Sciatic nerve (tissue), 2 donors: ENCODE results near the gene PAK1. TPM values are rescaled to one million over a fixed set of nuclear protein-coding genes. Genes with fewer than 3 reads are reported as not detected.
A peak's percentile ranks its signal among the peaks of the same experiment; 100 is the strongest.

Source experiments
- ATAC-seq: fragments of 200-7000 bp; cut with Tn5 transposase; one replicate; pipeline ENCODE4 v1.9.1; 2020; ENCODE audit warnings: mild to moderate bottlenecking, moderate library complexity
- DNase-seq: peaks from one replicate; pipeline ENCODE4 v3.0.0-alpha.2; 2020; ENCODE audit warnings: low spot score
- intact Hi-C: fragments of 100-400 bp; cut with DNase I; formaldehyde crosslinking; loops from one replicate; pipeline ENCODE4 v1.14.2; 2022
- total RNA-seq: library from RNA; stranded (reverse); fragmentation: NEBNext Ultra II Directional; extraction: Animal tissue kit (Norgen Biotek cat#: 25700); gene quantifications from one replicate; pipeline ENCODE4 v1.2.1, GENCODE V29; 2021
- donor health status: DM: no; HTN: no; CAD: no.
- donor health status: DM: no; HTN: no; CAD: no.

Gene PAK1
- total RNA-seq, 1 donor from 2014 or later, result 31.3 TPM

DNA sequence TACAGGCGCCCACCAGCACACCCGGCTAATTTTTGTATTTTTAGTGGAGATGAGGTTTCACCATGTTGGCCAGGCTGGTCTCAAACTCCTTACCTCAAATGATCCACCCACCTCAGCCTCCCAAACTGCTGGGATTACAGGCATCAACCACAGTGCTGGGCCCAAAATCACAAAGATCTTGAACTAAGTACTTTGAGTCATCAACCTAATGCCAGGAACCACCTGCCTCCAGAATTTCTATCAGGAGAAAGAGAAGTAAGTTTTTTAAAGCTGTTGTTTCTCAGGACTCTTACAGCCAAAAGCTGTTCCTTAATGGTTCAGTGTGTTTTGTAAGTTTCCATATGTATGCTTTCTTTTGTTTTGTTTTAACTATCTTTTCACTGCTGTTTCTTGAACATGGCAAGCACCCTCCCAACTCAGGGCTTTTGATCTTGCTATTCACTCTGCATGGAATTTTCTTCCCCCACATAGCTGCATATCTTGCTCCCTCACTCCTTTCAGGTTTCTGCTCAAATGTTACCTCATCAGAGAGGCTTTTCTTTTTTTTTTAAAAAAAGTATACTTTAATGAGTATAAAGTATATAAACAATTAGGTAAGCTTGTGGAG, 6.0 kb upstream of the PAK1 start:
- intact Hi-C loops, result no loop called here
- DNase-seq, result no peak
- ATAC-seq, result no peak

GRCh38 chr11:77475206-77475605, 1.3 kb upstream of the PAK1 start:
- intact Hi-C loops, result no loop called here

GRCh38 chr11:77474684-77475060, 778 bp upstream of the PAK1 start:
- ATAC-seq (no peak), DNase-seq (no peak)
- intact Hi-C loops, result no loop called here

More at GRCh38 chr11:77475206-77475605, 1.3 kb upstream of the PAK1 start:
- ATAC-seq (no peak), DNase-seq (no peak)

DNA sequence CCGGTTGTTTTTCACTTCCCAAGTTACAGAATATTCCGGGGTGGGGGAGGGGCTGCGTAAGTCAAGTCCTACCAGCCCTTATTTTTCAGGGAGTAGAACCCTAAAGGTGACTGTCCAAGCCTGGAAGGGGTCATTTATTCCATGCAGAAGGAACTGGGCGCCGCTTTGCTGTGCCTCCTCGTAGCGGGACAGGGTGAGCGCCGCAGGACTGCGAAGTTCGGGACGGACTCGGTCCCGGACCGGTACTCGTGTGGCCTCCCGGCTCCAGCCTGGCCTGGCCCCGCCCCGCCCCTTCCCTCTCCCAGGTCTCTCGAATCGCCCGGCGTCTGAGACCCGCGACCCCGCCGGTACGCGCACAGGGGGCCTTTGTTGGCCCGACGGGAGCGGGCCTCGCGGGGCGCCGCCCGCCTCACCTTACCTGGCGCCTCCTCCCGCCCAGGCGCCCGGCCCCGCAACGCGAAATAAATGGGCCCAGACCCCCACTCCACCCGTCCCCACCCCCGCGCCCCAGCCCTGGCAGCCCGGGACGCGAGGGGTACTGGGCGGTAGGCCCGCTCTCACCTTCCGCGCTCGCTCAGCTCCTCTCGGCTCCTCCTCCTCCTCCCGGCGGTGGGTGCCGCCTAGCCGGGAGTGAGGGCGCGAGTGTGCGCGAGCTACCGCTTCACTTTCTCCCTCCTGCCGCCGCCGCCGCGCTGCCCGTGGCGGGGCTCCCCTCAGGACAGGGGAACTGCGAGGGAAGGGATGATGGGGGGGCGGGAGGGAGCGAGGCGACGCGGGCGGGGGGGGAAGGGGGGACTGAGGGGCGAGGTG, 698 bp downstream of the PAK1 start:
- intact Hi-C loops, result no loop called here
- peak; percentile 64 for DNase-seq
- peak; percentile 64 for ATAC-seq

DNA sequence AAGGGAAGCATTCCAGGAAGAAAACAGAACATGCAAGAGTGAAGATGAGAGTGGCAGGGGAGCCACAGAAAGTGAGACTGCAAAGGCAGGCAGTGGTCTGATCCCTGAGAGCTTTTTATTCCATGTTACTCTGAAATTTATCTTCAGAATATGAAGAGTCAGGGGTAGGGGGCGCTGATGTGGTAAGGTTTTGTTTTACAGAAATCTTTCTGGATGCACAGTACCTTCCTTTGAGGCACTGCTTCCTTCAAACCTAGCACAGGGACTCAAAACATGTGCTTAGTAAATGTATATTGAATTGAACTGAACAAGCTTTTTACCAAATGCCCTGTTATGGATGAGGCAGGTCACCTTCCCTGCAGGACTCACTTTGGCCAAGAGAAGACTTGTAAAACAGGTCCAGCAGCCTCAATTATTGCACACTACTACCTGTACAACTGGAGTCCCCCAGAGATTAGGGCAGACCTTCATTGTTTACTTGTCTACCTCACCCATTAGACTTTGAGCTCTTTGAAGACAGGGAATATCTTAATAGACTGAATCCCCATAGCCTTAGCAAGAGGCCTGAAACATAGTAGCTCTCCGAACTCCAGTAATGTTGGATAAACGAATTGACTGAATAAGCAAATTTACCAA, 2.2 kb downstream of the PAK1 start:
- ATAC-seq, result no peak
- intact Hi-C loops, result no loop called here
- no peak for DNase-seq

DNA sequence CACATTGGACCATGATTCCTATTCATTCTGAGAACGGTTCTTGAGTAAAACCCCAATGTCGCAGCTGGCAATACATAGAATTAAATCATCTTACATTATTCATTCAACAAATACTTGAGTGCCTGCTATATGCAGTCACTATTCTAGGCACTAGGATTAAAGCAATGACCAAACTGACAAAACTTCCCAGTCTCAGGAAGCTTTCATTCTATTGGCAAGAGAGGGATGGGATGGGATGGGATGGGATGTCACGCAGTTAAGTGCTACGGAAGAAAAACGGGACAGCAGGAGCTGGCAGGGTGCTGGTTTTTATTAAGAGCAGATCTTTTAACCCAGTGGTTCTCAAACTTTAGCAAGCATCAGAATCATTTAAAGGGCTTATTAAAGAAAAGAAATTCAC, 2.9 kb downstream of the PAK1 start:
- ATAC-seq, result no peak
- DNase-seq, result no peak
- intact Hi-C loops, result no loop called here

- DNase-seq, result no peak
- intact Hi-C loops, result no loop called here
- ATAC-seq, result no peak
Measured at GRCh38 chr11:77470504-77470903, 3.4 kb downstream of the PAK1 start.

- intact Hi-C loops, result no loop called here
- no peak for ATAC-seq
- DNase-seq, result no peak
Measured at GRCh38 chr11:77468527-77468926, 5.4 kb downstream of the PAK1 start.

GRCh38 chr11:77467993-77468392, 5.9 kb downstream of the PAK1 start:
- DNase-seq, result no peak
- no peak for ATAC-seq
- intact Hi-C loops, result no loop called here

GRCh38 chr11:77467233-77467632, 6.7 kb downstream of the PAK1 start:
- ATAC-seq (no peak), DNase-seq (no peak)
- intact Hi-C loops, result no loop called here

DNA sequence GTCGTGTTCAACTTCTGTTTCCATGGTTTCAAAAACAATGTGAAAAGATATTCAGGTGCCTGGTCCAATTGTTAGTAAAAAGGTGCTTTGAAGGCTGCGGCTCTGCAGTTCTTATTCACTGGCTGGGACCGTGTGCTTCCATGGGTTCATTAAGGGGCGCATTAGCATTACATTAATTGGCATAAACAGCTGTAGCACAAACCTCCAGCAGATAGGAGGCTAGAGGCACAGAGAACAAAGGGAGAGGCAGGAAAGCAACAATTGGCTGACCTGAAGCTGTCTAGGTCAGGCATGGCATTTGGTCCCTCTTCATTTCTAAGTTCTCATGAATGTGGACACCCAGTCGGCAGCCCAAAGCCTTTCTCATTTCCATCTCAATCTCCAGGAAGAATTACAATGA, 16.6 kb downstream of the PAK1 start:
- intact Hi-C loops, result no loop called here
- ATAC-seq (no peak), DNase-seq (no peak)

DNA sequence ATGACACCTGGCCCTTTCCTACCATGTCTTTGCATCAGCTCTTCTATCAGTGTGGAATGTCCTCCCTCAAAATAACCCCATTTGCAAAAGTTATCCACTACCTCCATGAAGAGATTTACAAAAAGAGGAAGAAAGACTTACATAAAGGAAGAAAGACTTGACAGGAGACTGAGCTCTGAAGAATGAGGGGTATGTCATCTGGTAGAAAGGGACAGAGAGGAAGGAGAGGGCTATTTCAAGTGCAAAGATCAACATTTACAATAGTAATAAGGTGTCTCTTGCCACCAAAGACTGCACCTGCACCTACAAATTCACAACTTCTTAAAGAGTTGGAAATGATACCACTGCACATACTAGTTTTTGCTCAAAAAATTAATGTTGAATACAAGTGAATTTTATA, 18.2 kb downstream of the PAK1 start:
- ATAC-seq, result no peak
- intact Hi-C loops, result no loop called here

DNA sequence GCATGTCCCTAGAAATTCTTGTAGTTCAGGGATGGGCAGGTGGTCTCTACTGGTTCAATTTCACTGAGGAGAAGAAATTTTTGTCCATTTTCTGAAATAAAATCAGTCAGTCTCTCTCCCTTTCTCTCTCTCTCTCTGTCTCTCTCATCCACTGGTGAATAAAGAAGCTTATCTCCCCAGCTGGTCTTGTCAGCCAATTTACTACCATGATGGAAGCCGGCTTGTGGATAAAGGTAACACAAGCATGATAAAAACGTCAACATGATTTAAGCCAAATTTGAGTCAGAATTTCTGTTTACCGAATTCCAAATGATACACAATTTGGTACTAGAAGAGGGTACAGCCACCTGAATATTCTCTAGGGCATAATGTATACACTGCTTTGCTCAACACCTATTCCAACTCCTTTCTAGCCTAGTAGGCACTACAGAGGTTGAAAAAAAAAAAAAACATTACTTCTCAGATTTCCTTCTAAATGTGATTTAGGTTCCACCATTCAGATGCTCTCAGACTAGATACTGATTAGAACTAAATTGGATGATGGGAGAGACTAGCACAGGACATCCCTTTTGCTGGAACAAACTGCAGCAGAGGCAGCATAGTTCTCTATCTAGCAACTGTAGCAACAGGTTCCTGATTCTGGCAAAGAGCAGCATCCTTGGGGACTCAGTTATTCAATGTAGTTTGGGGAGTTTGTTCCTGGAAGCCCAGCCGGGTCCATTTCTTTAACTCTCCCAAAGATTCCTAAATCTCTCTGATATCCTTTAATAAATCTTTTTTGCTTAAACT, 18.8 kb downstream of the PAK1 start:
- intact Hi-C loops, result no loop called here
- ATAC-seq (no peak), DNase-seq (no peak)

More for the DNA sequence above, 18.2 kb downstream of the PAK1 start:
- DNase-seq, result no peak

- DNase-seq (no peak), ATAC-seq (no peak)
- intact Hi-C loops, result no loop called here
Measured at GRCh38 chr11:77450227-77450626, 23.7 kb downstream of the PAK1 start.

- DNase-seq (no peak), ATAC-seq (no peak)
- intact Hi-C loops, result no loop called here
Measured at GRCh38 chr11:77449784-77450183, 24.1 kb downstream of the PAK1 start.

GRCh38 chr11:77449060-77449521, 24.8 kb downstream of the PAK1 start:
- DNase-seq (no peak), ATAC-seq (no peak)
- intact Hi-C loops, result no loop called here

GRCh38 chr11:77448269-77448668, 25.6 kb downstream of the PAK1 start:
- DNase-seq, result no peak
- ATAC-seq, result no peak

GRCh38 chr11:77446911-77447629, 26.8 kb downstream of the PAK1 start:
- DNase-seq (no peak), ATAC-seq (no peak)
- intact Hi-C loops, result no loop called here

More at GRCh38 chr11:77448269-77448668, 25.6 kb downstream of the PAK1 start:
- intact Hi-C loops, result no loop called here

- ATAC-seq (no peak), DNase-seq (no peak)
- intact Hi-C loops, result no loop called here
Measured at GRCh38 chr11:77444261-77444660, 29.6 kb downstream of the PAK1 start.
